B cell (primary cell): ENCODE data around the gene TMEM107. TPM values are rescaled to one million over a fixed set of nuclear protein-coding genes. Genes with fewer than 3 reads are reported as not detected.
"Not testable (repeated sequence)": the region's sequence is repeated elsewhere in the genome, so short reads cannot be mapped to it uniquely, and the experiment has no call there.

ENCODE experiments used
- ATAC-seq: fragments of 200-7000 bp; cut with Tn5 transposase; one replicate; pipeline ENCODE4 v1.10.0; 2021; ENCODE audit warnings: low read depth, mild to moderate bottlenecking, moderate number of reproducible peaks, moderate library complexity
- CTCF ChIA-PET: fragments of 350-600 bp; sonication (Branson Sonifier 250); formaldehyde crosslinking; loops from one replicate; lab custom pipeline; 2021; ENCODE audit warnings: antibody characterized with exemption, inconsistent platforms; lab: Charles Lee
- POLR2A ChIA-PET: fragments of 350-600 bp; sonication (Branson Sonifier 250); formaldehyde crosslinking; loops from one replicate; lab custom pipeline; 2021; ENCODE audit warnings: antibody characterized with exemption; lab: Charles Lee
- DNase-seq: peaks from one replicate; pipeline ENCODE4 v3.0.0; 2013
- H2AFZ ChIP-seq: 2 replicates; pipeline ENCODE4 v1.6.1; 2012; ENCODE audit warnings: mild to moderate bottlenecking, low read depth, low read length; ENCODE audit not compliant: insufficient read depth, poor library complexity, severe bottlenecking
- H3K27ac ChIP-seq, 2 donors: 1 replicate in 1 of 2; 2 replicates in 1 of 2; pipeline ENCODE4 v1.5.1; 2012 to 2013; ENCODE audit warnings: low read length in 2 of 2, mild to moderate bottlenecking in 2 of 2, moderate library complexity in 1 of 2
- H3K27me3 ChIP-seq, 4 experiments: fragments of 200-600 bp in 1 of 4; sonication (generic) in 1 of 4; replicated peaks in 1 of 4; 1 replicate in 2 of 4; 2 replicates in 2 of 4; pipeline versions ENCODE4 v1.6.1 to v1.7.0; 2013 to 2016; ENCODE audit warnings: low read length in 3 of 4, mild to moderate bottlenecking in 2 of 4, mixed read lengths in 1 of 4, moderate library complexity in 1 of 4; ENCODE audit not compliant: insufficient read depth in 4 of 4, control insufficient read depth in 3 of 4; ENCODE audit errors: control extremely low read depth in 1 of 4
- H3K36me3 ChIP-seq, 2 experiments: replicated peaks in 1 of 2; 1 replicate in 1 of 2; 2 replicates in 1 of 2; pipeline versions ENCODE4 v1.6.1 to v1.7.1; 2013; ENCODE audit warnings: low read length in 1 of 2; ENCODE audit not compliant: insufficient read depth in 2 of 2, control insufficient read depth in 1 of 2; ENCODE audit errors: control extremely low read depth in 1 of 2, extremely low read depth in 1 of 2
- H3K4me1 ChIP-seq, 2 donors: fragments of 200-600 bp in 1 of 2; sonication (generic) in 1 of 2; 1 replicate in 1 of 2; 2 replicates in 1 of 2; pipeline versions ENCODE4 v1.5.1 to v1.6.1; 2013 to 2017; ENCODE audit warnings: low read length in 2 of 2; ENCODE audit not compliant: control insufficient read depth in 2 of 2, insufficient read depth in 2 of 2
- H3K4me2 ChIP-seq: replicated peaks from 2 replicates; pipeline ENCODE3; 2012; ENCODE audit warnings: mild to moderate bottlenecking, low read depth, low read length; ENCODE audit not compliant: poor library complexity, severe bottlenecking
- H3K4me3 ChIP-seq, 5 experiments: fragments of 200-600 bp in 1 of 5; sonication (generic) in 1 of 5; 1 replicate in 3 of 5; 2 replicates in 2 of 5; pipeline versions ENCODE4 v1.5.1 to v1.7.0; 2011 to 2016; ENCODE audit warnings: low read length in 4 of 5, mild to moderate bottlenecking in 4 of 5, low read depth in 2 of 5, control low read depth in 1 of 5, moderate library complexity in 1 of 5; ENCODE audit not compliant: insufficient read depth in 1 of 5; ENCODE audit errors: control extremely low read depth in 1 of 5, extremely low read depth in 1 of 5
- H3K79me2 ChIP-seq: fragments of 200-600 bp; sonication (generic); one replicate; pipeline ENCODE4 v1.6.0; 2016; ENCODE audit warnings: low read length; ENCODE audit not compliant: control insufficient read depth, insufficient read depth
- H3K9ac ChIP-seq: fragments of 200-600 bp; sonication (generic); 2 replicates; pipeline ENCODE4 v1.6.1; 2017; ENCODE audit warnings: mild to moderate bottlenecking, low read length, moderate library complexity
- H3K9me3 ChIP-seq, 3 donors: one replicate each; pipeline versions ENCODE4 v1.6.1 to v1.7.1; 2013; ENCODE audit warnings: low read length in 2 of 3; ENCODE audit not compliant: control insufficient read depth in 2 of 3, insufficient read depth in 1 of 3; ENCODE audit errors: control extremely low read depth in 1 of 3
- H4K20me1 ChIP-seq: 2 replicates; pipeline ENCODE4 v1.6.0; 2012; ENCODE audit warnings: mild to moderate bottlenecking, low read length; ENCODE audit not compliant: insufficient read depth, control insufficient read depth, poor library complexity, severe bottlenecking
- H3K27ac Mint-ChIP-seq: one replicate; pipeline ENCODE4 v1.8.0; 2021; ENCODE audit warnings: mixed read lengths
- H3K27me3 Mint-ChIP-seq: one replicate; pipeline ENCODE4 v1.8.0; 2021; ENCODE audit warnings: mixed read lengths
- H3K4me1 Mint-ChIP-seq: one replicate; pipeline ENCODE4 v1.8.0; 2021; ENCODE audit warnings: mixed read lengths
- H3K4me3 Mint-ChIP-seq: one replicate; pipeline ENCODE4 v1.8.0; 2021; ENCODE audit warnings: mixed read lengths
- H3K9me3 Mint-ChIP-seq: one replicate; pipeline ENCODE4 v1.8.0; 2022; ENCODE audit warnings: mixed read lengths; ENCODE audit not compliant: insufficient read depth
- EZH2 ChIP-seq: IDR thresholded peaks from 2 replicates; pipeline ENCODE4 v1.6.1; 2012; ENCODE audit warnings: borderline replicate concordance, low read depth, mild to moderate bottlenecking, moderate library complexity, low read length; ENCODE audit not compliant: insufficient read depth, poor library complexity, severe bottlenecking
- WGBS: methylation state at CpG from one replicate; pipeline ENCODE4 v1.1.5; 2013; ENCODE audit warnings: missing lambda C conversion rate; ENCODE audit not compliant: insufficient coverage; 5-methylcytosine and 5-hydroxymethylcytosine counted together
- intact Hi-C: fragments of 100-400 bp; cut with micrococcal nuclease; formaldehyde crosslinking; loops from one replicate; pipeline ENCODE4 v1.10.0; 2022
- polyA plus RNA-seq: library from polyadenylated mRNA; depleted of rRNA; stranded (reverse); fragments of >200 nt; gene quantifications from 2 replicates; pipeline ENCODE4 v1.2.3, GENCODE V29; 2012
- total RNA-seq, 2 donors: library from RNA; stranded (reverse); fragments of 120-200 nt in 1 of 2; gene quantifications; 1 replicate in 1 of 2; 2 replicates in 1 of 2; pipeline versions ENCODE4 v1.2.3 to v1.2.4, GENCODE V29; 2013 to 2022
- TF ChIP-seq, protein P1 (sequence below): fragments of 200-600 bp; IDR thresholded peaks from one replicate; pipeline ENCODE4 v1.8.0; 2022; ENCODE audit warnings: antibody characterized with exemption, mild to moderate bottlenecking

Gene TMEM107
- total and polyA plus RNA-seq, 2 donors (not counting 1 experiment from before 2014, with no cell fraction given), result 13.3 to 30.3 TPM

DNA sequence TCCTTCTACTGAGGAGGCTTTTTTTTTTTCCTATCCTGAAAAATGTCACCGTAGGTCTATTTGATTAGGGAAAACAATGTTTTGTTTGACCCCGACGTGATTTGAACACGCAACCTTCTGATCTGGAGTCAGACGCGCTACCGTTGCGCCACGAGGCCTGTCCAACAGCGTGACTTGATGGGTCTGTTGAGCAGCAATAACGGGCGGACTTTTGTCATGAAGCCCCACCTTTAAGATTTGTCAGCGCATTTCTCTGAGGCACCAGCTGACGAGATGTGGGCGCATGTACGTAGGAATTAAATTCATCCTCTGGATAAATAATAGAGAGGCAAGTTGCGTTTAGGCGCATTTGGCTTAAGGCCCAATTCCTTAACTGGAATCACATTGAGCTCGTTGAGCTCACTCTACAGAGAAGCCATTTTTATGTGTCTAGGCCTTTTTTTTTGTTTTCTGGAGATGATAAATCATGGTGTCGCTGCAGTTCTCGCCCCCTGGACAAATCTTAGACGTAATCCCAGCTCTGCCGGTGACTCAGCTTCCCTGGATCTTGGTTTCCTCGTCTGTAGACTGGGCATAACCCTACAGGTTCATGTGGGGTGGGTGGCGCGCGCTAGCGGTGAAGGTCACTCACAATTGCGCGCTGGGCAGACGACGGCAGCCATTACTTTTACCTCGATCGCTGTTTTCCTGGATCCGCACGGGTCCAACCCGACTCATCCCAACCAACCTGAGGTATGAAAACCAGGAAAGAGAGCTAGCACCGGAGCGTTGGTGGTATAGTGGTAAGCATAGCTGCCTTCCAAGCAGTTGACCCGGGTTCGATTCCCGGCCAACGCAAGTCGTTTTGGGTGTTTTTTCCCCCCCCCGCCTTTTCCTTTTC lies 44.8 kb upstream of the TMEM107 start:
- Histone ChIP-seq H3K27ac (peak overlapping the region; percentile 90 to 93), H4K20me1 (no peaks in the 10 kb centered on the region), H3K9me3 (no peaks in the 10 kb centered on the region), H3K4me1 (peaks cover 17 to 38% of the 10 kb centered on the region in 2 donors), H3K27me3 (no peaks in the 10 kb centered on the region), H3K9ac (peak overlapping the region; percentile 75), H2AFZ (peak overlapping the region; percentile 82), H3K4me3 (peak overlapping the region; percentile 75 to 100 (median 78)), H3K79me2 (peaks cover 6% of the 10 kb centered on the region), H3K36me3 (peaks cover 0 to 6% of the 10 kb centered on the region in 2 experiments), H3K4me2 (peak overlapping the region; percentile 82)
- POLR2A ChIA-PET, result interaction anchor here (0.6 to 7.5 kb wide), 19 partner anchors 10 to 982 kb away, joined by 3 to 158 read pairs (median 7); partner anchors contain the start of genes AURKB, BORCS6, CTC1 and PFAS
- TF ChIP-seq, protein P1, sequence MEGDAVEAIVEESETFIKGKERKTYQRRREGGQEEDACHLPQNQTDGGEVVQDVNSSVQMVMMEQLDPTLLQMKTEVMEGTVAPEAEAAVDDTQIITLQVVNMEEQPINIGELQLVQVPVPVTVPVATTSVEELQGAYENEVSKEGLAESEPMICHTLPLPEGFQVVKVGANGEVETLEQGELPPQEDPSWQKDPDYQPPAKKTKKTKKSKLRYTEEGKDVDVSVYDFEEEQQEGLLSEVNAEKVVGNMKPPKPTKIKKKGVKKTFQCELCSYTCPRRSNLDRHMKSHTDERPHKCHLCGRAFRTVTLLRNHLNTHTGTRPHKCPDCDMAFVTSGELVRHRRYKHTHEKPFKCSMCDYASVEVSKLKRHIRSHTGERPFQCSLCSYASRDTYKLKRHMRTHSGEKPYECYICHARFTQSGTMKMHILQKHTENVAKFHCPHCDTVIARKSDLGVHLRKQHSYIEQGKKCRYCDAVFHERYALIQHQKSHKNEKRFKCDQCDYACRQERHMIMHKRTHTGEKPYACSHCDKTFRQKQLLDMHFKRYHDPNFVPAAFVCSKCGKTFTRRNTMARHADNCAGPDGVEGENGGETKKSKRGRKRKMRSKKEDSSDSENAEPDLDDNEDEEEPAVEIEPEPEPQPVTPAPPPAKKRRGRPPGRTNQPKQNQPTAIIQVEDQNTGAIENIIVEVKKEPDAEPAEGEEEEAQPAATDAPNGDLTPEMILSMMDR, result no peak
- no peak for TF ChIP-seq EZH2
- H3K9me3 Mint-ChIP-seq, result no peaks in the 10 kb centered on the region
- DNase-seq, result peak; percentile 93
- ATAC-seq, result peak; percentile 11
- H3K27me3 Mint-ChIP-seq, result no peaks in the 10 kb centered on the region
- intact Hi-C loops, result loop anchor here (1.0 to 10.0 kb wide), 2 partner anchors 31 to 214 kb away; partner anchors contain the start of genes BORCS6 and NDEL1
- peak overlapping the region; percentile 96 for H3K27ac Mint-ChIP-seq
- 1% methylated on average over 40 of the region's 45 CpGs for WGBS
- H3K4me1 Mint-ChIP-seq, result peaks cover 47% of the 10 kb centered on the region
- CTCF ChIA-PET, result interaction anchor here (0.6 to 7.6 kb wide), 23 partner anchors 9 to 381 kb away, joined by 3 to 86 read pairs (median 4); partner anchors contain the start of genes AURKB, BORCS6, CTC1 and PFAS
- H3K4me3 Mint-ChIP-seq, result peak overlapping the region; percentile 89

DNA sequence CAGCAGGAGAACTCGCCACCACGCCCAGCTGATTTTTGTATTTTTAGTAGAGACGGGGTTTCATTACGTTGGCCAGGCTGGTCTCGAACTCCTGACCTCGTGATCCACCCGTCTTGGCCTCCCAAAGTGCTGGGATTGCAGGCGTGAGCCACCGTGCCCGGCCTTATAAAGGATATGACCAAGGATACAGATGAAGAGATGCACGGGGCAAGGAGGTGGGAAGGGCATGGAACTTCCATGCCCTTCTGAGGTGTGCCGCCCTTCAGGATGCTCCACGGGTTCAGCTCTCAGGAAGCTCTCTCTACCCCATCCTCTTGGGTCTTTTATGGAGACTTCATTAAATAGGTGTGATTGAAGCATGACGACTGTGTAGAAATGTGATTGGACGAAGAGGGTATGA lies 37.8 kb upstream of the TMEM107 start:
- peaks cover 15% of the 10 kb centered on the region for H3K4me1 Mint-ChIP-seq
- H3K79me2 ChIP-seq, H3K9me3 Mint-ChIP-seq, H3K27ac ChIP-seq, H3K4me3 ChIP-seq, ATAC-seq, H3K27me3 Mint-ChIP-seq, H3K36me3 ChIP-seq, H3K27ac Mint-ChIP-seq, H2AFZ ChIP-seq, H3K27me3 ChIP-seq, H3K4me2 ChIP-seq, H3K9me3 ChIP-seq, H4K20me1 ChIP-seq, H3K9ac ChIP-seq, DNase-seq, H3K4me3 Mint-ChIP-seq: not testable (repeated sequence)
- H3K4me1 ChIP-seq, result peaks cover 9 to 17% of the 10 kb centered on the region in 2 donors
- CTCF ChIA-PET, result interaction anchor here (0.6 kb wide), 1 partner anchor 15 kb away, joined by 3 read pairs; no protein-coding TSS in a partner anchor
- POLR2A ChIA-PET, result interaction anchor here (0.6 to 1.2 kb wide), 2 partner anchors 24 to 63 kb away, joined by 3 to 11 read pairs; partner anchors contain the start of gene BORCS6
- intact Hi-C loops, result loop anchor here (5.0 kb wide), 1 partner anchor 33 kb away; the partner anchor contains the start of genes CTC1 and PFAS
- WGBS, result 92% methylated on average over 11 of the region's 15 CpGs
